Psoas muscle (tissue), 8 donors: ENCODE data around the gene FUCA1. TPM values are rescaled to one million over a fixed set of nuclear protein-coding genes. Genes with fewer than 3 reads are reported as not detected.
A peak's percentile ranks its signal among the peaks of the same experiment; 100 is the strongest.

ENCODE experiments used
- ATAC-seq, 4 donors: fragments of 200-7000 bp; cut with Tn5 transposase; one replicate each; pipeline ENCODE4 v1.9.1; 2020; ENCODE audit warnings: moderate library complexity in 3 of 4, mild to moderate bottlenecking in 2 of 4
- DNase-seq, 2 donors: peaks; one replicate each; pipeline ENCODE4 v3.0.0-alpha.2; 2020
- H3K27ac ChIP-seq: fragments of 200-600 bp; one replicate; pipeline ENCODE4 v1.8.0; 2022
- H3K27me3 ChIP-seq, 3 donors: fragments of 200-600 bp in 1 of 3; one replicate each; pipeline versions ENCODE4 v1.6.1 to v1.8.0; 2013 to 2022; ENCODE audit warnings: low read length in 2 of 3, mild to moderate bottlenecking in 2 of 3, moderate library complexity in 1 of 3; ENCODE audit not compliant: insufficient read depth in 3 of 3
- H3K36me3 ChIP-seq, 2 donors: fragments of 200-600 bp in 1 of 2; one replicate each; pipeline versions ENCODE4 v1.6.1 to v1.8.0; 2013 to 2022; ENCODE audit warnings: low read depth in 1 of 2, mild to moderate bottlenecking in 1 of 2, moderate library complexity in 1 of 2; ENCODE audit not compliant: insufficient read depth in 1 of 2
- H3K4me1 ChIP-seq: fragments of 200-600 bp; one replicate; pipeline ENCODE4 v1.8.0; 2022
- H3K4me3 ChIP-seq: fragments of 200-600 bp; one replicate; pipeline ENCODE4 v1.8.0; 2022; ENCODE audit warnings: mild to moderate bottlenecking
- H3K9me3 ChIP-seq: fragments of 200-600 bp; one replicate; pipeline ENCODE4 v1.8.0; 2022
- WGBS, 3 donors: extraction: QIAGEN DNeasy Blood & Tissue Kit; methylation state at CpG; one replicate each; pipeline versions ENCODE4 v1.1.6 to v1.1.7; 2013; 5-methylcytosine and 5-hydroxymethylcytosine counted together
- intact Hi-C, 2 donors: fragments of 100-400 bp; cut with DNase I; formaldehyde crosslinking; loops; one replicate each; pipeline versions ENCODE4 v1.11.0 to v1.14.2; 2022
- long read RNA-seq, 2 donors: library from polyadenylated mRNA; unstranded; transcript quantifications; one replicate each; pipeline ENCODE4 v2.0.0, GENCODE V29; 2021
- polyA plus RNA-seq, 3 donors: library from polyadenylated mRNA; stranded (reverse); fragments of 200-250 nt; gene quantifications; one replicate each; pipeline ENCODE4 v1.2.3, GENCODE V29; 2013
- total RNA-seq, 4 donors: library from RNA; stranded (reverse); fragmentation: NEBNext Ultra II Directional in 2 of 4; extraction: Animal tissue kit (Norgen Biotek cat#: 25700) in 2 of 4; gene quantifications; one replicate each; pipeline versions ENCODE4 v1.2.1 to v1.2.4, GENCODE V29; 2021 to 2023
- TF ChIP-seq, protein P1 (sequence below): fragments of 200-600 bp; IDR thresholded peaks from one replicate; pipeline ENCODE4 v1.8.0; 2022; ENCODE audit warnings: antibody characterized with exemption
- donor health status: healthy with polysubstance abuse.
- donor health status: DM: no; HTN: no; CAD: no; lungs with moderate emphysema.
- donor health status: Bipolar disorder and iron deficiency.
- donor health status: healthy.
- donor health status: DM: yes; HTN: yes; CAD: no.
- donor health status: DM: no; HTN: no; CAD: no.
- donor health status: DM: no; HTN: no; CAD: no.
- donor health status: DM: yes; HTN: yes; CAD: no.

The FUCA1 gene
- 10 to 100 TPM in 1 of 4 donors, 1 to 10 TPM in 3; 8.2 to 12.5 (median 8.8) TPM for total RNA-seq
- 10 to 100 TPM in 1 of 3 donors, 1 to 10 TPM in 2; 5.9 to 17.3 (median 9.2) TPM for polyA plus RNA-seq
- long read RNA-seq, donor 1, transcript FUCA1-201 (8 exons, 2,047 nt) = major isoform, 16 of 19 reads
- long read RNA-seq, donor 1, partial matches to known transcripts = 0 of 19 reads
- long read RNA-seq, donor 1, other reads (novel, unspliced or antisense) = 3 of 19 reads
- long read RNA-seq, donor 2, transcript FUCA1-201 (8 exons, 2,047 nt) = major isoform, 20 of 22 reads
- long read RNA-seq, donor 2, partial matches to known transcripts = 0 of 22 reads
- long read RNA-seq, donor 2, other reads (novel, unspliced or antisense) = 2 of 22 reads

DNA sequence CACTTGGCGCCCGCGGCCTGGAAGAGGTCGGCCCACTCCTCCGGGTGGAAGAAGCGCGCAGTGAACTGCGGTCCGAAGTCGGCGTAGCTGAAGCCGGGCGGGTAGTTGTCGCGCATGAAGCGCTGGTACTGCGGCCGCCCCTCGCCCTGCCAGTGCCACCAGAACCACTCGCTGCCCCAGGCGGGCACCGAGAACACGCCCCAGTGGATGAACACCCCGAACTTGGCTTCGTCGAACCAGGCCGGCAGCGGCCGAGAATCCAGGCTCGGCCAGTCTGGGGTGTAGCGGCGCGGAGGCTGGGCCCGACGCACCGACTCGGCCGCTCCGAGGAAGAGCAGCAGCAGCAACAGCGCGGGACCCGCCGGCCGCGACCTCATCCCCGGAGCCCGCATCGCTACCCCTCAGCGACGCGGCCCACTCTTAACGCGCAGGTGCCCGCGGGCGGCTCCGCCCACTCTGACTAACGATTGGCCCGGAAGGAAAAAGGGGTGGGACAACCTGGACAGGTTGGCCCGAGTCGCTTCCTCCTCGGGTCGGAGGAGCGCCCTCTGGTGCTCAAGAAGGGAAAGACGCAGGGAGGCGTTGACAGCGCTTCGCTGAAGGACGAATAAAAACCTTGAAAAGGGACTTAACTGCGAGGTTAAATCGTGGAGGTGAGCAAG lies at the start of gene FUCA1:
Gene FUCA1 (minus strand): TSS at position 396 of the 662 bp plus-strand sequence. CDS start 4 bp downstream, at position 392.
- H3K27ac ChIP-seq = peak within 1 kb of the TSS; percentile 80
- ATAC-seq (peak; percentile 96 to 99 (median 98)), DNase-seq (peak; percentile 89 to 94)
- peaks cover 10% of the 10 kb centered on the region for H3K4me1 ChIP-seq
- peak within 1 kb of the TSS; percentile 93 for H3K4me3 ChIP-seq
- TF ChIP-seq, protein P1, sequence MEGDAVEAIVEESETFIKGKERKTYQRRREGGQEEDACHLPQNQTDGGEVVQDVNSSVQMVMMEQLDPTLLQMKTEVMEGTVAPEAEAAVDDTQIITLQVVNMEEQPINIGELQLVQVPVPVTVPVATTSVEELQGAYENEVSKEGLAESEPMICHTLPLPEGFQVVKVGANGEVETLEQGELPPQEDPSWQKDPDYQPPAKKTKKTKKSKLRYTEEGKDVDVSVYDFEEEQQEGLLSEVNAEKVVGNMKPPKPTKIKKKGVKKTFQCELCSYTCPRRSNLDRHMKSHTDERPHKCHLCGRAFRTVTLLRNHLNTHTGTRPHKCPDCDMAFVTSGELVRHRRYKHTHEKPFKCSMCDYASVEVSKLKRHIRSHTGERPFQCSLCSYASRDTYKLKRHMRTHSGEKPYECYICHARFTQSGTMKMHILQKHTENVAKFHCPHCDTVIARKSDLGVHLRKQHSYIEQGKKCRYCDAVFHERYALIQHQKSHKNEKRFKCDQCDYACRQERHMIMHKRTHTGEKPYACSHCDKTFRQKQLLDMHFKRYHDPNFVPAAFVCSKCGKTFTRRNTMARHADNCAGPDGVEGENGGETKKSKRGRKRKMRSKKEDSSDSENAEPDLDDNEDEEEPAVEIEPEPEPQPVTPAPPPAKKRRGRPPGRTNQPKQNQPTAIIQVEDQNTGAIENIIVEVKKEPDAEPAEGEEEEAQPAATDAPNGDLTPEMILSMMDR = peak; percentile 97
- H3K9me3 ChIP-seq = no peaks in the 10 kb centered on the region
- intact Hi-C loops = loop anchor here (2.0 to 5.0 kb wide), 4 partner anchors 49 to 96 kb away; no protein-coding TSS in a partner anchor
- H3K36me3 ChIP-seq = peaks cover 0 to 22% of the 10 kb centered on the region in 2 donors
- H3K27me3 ChIP-seq = no peaks in the 10 kb centered on the region
- WGBS, 3 donors = 0% methylated on average over 60 to 71 of the region's 71 CpGs

DNA sequence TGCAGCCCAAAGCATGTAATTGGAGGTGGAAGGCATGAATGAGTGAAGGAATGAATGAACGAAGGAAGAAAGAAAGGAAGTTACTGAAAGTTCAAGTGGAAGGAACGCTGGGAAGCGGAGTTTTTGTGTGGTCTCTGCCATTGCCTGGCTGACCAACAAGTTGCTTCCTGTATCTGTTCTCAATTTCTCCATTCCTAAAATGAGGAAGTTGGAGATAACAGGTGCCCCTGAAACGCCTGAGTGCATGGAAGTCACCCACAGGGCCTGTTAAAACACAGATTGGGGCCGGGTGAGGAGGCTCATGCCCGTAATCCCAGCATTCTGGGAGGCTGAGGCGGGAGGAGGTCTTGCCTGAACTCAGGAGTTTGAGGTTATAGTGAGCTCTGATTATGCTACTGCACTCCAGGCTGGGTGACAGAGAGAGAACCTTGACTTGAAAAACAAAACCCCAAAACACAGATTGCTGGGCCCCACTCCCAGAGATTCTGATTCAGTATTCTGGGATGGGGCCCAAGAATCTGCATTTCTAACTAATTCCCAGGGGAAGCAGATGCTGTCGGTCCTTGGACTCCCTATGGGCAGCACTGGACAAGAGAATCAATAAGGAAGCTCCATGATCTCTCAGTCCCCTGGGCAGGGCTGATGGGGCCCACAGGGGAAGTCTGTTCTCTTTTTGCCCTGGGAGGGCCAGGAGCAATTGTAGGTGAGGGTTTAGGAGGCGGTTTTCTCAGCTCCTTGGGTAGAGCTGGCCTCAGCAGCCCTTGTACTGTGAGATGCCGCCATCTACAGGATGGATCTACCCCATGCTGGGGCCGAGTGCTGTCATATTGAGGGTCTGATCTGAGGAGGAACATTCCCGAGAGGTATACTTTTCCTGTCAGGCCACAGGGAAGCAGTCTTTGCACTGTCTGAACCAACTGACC lies 48.4 kb upstream of the FUCA1 start:
- TF ChIP-seq, protein P1 = peak; percentile 55
- ATAC-seq (peak; percentile 56 to 78 (median 68)), DNase-seq (no peak)
- H3K27me3 ChIP-seq = no peaks in the 10 kb centered on the region
- no peak overlapping the region for H3K4me3 ChIP-seq
- no peaks in the 10 kb centered on the region for H3K9me3 ChIP-seq
- H3K4me1 ChIP-seq = peaks cover 7% of the 10 kb centered on the region
- no peaks in the 10 kb centered on the region for H3K36me3 ChIP-seq
- intact Hi-C loops = loop anchor here in 1 of 2 donors (5.0 kb wide), 3 partner anchors 49 to 139 kb away; partner anchors contain the start of genes FUCA1 and PITHD1
- no peak overlapping the region for H3K27ac ChIP-seq
- 56 to 60% (median 58%) methylated on average over 12 of the region's 12 CpGs for WGBS, 3 donors

DNA sequence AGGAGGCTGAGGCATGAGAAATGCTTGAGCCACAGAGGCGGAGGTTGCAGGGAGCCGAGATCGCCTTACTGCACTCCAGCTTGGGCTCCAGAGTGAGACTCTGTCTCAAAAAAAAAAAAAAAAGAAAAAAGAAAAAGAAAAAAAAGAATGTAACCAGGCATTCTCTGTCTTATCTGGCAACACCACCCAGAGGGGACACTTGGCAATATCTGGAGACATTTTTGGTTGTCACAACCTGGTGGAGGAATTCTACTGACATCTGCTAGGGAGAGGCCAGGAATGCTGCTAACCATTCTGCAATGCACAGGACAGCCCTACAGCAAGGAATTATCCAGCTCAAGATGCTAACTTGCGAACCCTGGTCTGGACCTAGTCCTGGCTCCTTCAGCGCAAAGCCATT lies 47.4 kb upstream of the FUCA1 start:
- 92 to 95% (median 94%) methylated on average over 5 of the region's 5 CpGs for WGBS, 3 donors
- ATAC-seq (no peak), DNase-seq (no peak)
- peaks cover 4% of the 10 kb centered on the region for H3K4me1 ChIP-seq
- TF ChIP-seq, protein P1 = no peak
- H3K4me3 ChIP-seq = no peak overlapping the region
- H3K27me3 ChIP-seq = no peaks in the 10 kb centered on the region
- no peaks in the 10 kb centered on the region for H3K9me3 ChIP-seq
- no peak overlapping the region for H3K27ac ChIP-seq
- H3K36me3 ChIP-seq = no peaks in the 10 kb centered on the region
- intact Hi-C loops = loop anchor here in 1 of 2 donors (5.0 kb wide), 3 partner anchors 48 to 138 kb away; partner anchors contain the start of genes FUCA1 and PITHD1

DNA sequence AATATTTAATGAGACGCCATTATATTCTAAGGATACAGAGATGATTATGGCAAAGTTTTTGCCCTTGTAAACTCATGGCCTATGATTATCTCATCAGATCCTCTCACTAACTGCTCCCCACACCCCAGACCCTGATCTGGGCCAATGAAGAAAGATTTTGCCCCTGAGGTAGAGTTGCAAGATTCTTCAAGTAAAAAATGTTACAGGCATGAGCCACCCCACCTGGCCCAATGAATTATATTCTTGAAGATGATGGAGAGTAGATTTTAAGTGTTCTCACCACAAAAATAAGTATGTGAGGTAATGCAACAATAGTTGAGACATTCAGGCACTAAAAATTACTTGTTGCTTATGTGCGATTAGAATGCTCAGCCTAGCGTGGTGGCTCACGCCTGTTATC lies 46.8 kb upstream of the FUCA1 start:
- Histone ChIP-seq H3K27ac (no peak overlapping the region), H3K27me3 (no peaks in the 10 kb centered on the region), H3K9me3 (no peaks in the 10 kb centered on the region), H3K4me1 (no peaks in the 10 kb centered on the region), H3K36me3 (no peaks in the 10 kb centered on the region), H3K4me3 (no peak overlapping the region)
- intact Hi-C loops = loop anchor here in 1 of 2 donors (5.0 kb wide), 3 partner anchors 48 to 138 kb away; partner anchors contain the start of genes FUCA1 and PITHD1
- 96 to 97% (median 97%) methylated on average over 4 of the region's 4 CpGs for WGBS, 3 donors
- ATAC-seq = no peak
- TF ChIP-seq, protein P1 = no peak
- DNase-seq = no peak
